Activated CD8-positive, alpha-beta memory T cell treated with anti-CD3 and anti-CD28 coated beads, Interleukin-2, amount 50 U/mL, for 4 hours (primary cell): Measurements from ENCODE around the gene EVL.

ENCODE experiments used
- DNase-seq: peaks from one replicate; pipeline ENCODE4 v3.0.0-alpha.2; 2020

The EVL gene

GRCh38 chr14:100067971-100068959, 3.0 kb downstream of the EVL start:
- DNase-seq = peak; percentile 87

DNA sequence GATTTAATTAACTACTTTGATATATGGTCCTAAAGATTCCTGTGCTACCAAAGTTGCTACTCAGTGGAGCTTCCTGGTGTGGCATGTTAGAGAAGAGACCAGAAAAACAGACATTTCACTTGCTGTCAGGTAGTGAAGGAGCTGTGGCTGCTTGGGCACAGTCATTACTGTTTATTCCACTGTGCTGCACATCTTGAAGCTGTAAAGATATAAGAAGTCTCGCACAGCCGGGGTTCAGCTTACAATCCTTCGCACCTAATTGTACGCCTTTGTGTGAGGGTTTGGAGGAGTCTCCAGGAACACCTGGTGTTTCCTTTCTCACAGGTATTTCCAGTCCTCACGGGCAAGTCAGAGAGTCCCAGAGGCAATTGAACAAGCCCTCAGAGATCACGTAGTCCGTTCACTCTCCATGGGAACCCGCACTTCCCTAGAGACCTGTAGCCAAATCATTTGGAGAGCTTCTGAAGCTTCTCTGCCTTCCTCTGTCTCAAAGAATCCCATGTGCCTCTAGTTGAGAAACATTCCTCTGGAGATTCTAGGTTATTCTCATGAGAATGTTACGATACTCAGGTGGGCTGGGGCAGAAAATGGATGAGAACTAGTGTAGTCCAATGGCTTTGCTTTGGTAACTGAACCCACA, 4.1 kb downstream of the EVL start:
- no peak for DNase-seq

DNA sequence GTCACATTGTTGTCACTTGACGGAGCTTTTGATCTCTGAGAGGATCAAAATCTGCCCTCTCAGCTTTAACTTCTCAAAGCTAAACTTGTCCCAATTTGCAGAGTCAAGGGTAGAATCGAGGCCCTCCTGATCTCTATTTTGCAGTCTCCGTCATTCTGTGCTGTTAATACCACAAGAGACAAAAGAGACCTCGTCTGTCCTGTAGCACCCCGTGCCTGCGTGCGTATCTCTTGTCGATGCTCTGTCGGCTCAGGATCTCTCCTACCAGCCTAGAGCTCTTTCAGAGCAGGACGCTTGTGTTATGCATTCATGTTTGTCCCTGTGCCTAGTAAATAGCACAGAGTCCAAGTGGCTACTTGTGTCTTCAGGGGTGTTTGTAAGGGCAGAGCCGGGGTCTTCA, 5.1 kb downstream of the EVL start:
- no peak for DNase-seq

DNA sequence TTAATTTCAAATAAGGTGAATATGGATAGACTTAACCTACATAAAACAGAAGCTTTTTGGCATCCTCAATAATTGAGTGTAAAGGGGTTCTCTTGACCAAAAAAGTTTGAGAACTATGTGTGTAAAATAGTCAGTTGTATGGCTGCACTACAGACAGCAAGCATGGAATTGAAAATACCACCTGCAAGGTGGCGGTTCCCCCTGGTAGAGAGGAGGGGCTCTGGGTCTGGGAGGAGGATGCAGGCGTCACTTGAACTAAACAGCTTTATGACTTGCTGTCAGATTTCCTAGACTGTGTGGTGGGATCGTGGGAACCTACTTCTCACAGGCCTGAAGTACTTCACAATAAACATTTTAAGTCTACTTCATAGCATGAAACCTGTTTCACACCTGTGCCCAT, 6.3 kb downstream of the EVL start:
- DNase-seq = no peak

DNA sequence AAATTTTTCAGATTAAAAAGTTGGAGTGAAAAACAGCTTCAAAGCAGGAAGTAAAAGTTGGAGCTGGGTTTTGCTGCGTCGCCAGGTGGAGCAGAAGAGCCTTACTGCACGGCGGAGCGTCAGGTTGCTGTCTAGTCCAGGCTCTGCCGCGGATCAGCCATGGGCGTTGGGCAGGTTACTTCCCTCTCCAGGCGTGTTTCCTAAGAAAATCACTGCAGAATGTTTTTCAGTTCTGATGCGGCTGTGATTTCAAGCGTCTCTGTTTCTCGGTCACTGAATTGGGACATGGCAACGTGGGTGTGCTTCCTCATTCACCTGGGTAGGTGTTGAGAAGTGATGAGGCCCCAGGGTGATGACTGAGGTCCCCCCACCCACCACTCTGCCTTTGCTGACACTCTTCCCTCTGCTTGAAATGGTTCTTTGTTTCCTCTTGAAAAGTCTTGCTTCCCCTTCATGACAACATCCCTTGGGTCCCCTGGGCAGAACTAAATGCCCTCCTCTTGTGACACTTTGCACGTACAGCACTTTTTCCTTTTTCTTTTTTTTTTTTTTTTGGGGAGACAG, 7.6 kb downstream of the EVL start:
- DNase-seq = peak; percentile 59

DNA sequence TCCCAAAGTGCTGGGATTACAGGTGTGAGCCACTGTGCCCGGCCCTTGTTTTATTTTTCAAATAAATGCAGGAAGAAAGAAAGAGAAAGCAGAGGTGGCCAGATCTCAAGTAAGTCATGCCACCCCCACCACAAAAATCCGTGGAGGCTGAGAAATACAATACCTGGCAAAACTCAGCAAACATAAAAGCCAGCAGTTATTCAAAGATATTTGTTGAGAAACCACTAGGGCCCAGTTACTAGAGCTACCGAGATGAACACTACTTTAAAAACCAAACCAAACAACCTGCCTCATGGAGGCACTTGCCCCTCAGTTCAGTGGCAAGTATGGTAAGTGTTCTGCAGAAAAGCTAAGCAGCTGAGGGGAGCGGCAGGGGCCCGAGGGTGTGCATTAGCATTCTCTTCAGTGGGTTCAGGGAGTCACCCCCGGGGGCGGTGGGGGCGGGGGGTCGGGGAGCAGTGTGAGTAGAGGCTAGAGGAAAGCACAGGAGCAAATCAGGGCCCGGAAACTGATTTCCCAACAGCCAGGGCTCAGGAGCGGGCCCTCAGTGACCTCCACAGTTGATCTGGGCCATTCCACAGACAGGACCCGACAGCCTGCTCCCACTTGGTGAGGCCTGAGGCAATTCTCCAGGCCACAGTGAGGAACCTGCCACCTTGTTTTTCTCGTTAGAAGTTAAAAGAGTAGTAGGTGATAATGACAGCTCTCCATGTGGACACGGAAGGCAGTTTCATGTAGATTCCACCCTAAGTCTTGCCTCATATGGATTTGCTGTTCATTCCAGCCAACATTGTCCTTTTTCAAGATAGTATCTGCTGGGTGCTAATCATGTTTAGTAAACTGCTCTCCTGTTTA, 8.6 kb downstream of the EVL start:
- no peak for DNase-seq

GRCh38 chr14:100074431-100075100, 9.3 kb downstream of the EVL start:
- DNase-seq = no peak

DNA sequence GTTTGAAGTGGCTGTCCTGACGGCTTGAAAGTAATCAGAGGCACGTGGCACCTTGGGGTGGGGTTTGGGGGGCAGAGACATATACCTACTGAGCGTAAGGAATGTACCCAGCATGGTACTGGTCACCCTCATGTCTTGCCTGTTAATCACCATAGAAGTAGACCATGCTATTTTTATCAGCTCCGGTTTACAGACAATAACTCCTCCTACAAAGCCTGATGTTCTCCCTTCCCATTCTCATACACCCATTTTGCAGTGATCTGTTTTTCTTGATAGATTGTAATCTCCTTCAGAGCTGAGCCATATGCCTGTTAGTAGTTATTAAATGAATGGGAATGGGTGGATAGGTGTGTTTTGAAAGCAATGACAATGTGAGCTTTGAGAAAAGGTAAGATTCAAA, 10.5 kb downstream of the EVL start:
- DNase-seq = no peak

DNA sequence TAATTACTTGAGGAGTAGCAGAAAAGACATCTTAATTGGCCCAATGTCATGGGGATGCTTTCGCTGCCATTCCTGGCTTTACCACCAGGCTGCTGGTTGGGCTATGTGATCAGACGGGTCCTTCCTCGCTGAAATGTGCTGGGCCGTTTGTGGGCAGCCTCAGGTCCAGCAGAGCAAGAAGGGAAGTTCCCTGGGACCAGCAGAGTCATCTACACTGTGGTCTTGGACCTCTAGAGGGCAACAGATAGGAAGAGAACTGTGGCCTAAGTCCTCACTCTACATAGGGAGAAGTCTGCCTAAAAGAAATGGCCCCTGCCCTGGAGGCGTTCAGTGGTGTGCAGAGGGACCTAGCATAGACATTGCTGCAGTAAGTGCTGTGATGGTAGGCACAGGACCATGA, 10.9 kb downstream of the EVL start:
- no peak for DNase-seq

DNA sequence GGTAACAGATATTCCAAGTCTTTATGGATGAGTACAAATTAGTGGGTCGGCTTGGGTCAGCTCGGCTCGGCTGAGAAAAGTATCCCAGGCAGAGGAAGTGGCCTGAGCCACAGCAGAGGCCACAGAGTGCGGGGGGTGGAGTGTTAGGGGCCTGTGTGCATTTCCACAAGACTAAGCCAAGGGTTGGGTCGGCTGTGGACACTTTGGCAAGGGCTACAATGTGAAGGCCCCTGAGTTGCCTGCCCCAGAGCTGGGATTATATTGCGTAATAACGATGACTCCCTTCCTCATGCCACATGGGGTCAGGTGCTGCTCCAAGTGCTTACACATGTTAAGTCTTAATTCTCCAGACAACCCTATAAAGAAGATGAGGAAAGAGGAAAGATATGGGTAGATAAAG, 11.4 kb downstream of the EVL start:
- no peak for DNase-seq

- DNase-seq = no peak
These were observed 12.2 kb downstream of the EVL start for GRCh38 chr14:100077441-100077840.

- DNase-seq = no peak
These were observed 13.1 kb downstream of the EVL start for GRCh38 chr14:100078216-100078803.

- peak; percentile 82 for DNase-seq
These were observed 13.9 kb downstream of the EVL start for GRCh38 chr14:100078997-100079725.

- DNase-seq = no peak
These were observed 14.4 kb downstream of the EVL start for GRCh38 chr14:100079726-100080005.

- no peak for DNase-seq
These were observed 15.0 kb downstream of the EVL start for GRCh38 chr14:100080206-100080605.

DNA sequence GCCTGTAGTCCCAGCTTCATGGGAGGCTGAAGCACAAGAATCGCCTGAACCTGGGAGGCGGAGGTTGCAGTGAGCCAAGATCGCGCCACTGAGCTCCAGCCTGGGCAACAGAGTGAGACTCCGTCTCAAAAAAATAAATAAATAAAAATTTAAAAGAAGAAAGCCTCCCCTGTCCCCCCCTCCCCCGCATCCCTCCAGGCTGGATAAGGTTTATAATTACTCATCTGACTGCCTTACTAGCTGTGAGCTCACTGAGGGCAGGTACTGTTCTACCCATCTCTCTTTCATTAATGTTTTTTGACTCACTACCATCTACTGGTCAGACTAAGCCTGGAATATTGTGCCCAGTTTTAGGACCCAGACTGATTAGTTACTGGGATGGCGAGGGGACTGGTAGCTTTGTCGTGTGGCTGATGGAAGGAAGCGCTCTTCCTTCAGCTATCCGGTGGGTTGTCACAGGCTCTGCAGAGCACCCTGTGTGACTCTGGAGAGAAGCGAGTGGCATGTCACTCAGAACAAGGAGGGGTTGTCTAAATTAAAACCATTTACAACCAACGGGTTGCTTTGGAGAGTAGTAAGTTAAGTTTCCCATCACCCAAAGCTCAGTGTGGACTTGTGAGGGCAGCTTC, 16.9 kb downstream of the EVL start:
- no peak for DNase-seq

GRCh38 chr14:100082723-100083122, 17.5 kb downstream of the EVL start:
- DNase-seq = no peak

DNA sequence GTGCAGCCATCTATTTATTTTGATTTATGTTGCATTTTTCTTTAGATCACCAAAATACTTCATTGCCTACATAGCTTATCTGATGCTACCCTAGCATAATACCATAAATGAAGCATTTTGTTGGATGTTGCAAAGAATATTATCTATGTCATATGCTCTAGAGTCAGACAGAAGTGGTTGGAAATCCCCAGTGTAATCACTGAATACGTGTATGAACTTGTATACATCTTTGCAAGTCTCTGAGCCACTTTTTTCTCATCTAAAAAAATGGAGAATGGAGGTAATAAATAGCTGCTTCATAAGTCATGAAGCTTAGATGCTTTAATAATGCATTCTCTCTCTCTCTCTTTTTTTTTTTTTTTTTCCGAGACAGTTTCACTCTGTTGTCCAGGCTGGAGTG, 18.5 kb downstream of the EVL start:
- no peak for DNase-seq

- no peak for DNase-seq
These were observed 19.4 kb downstream of the EVL start for GRCh38 chr14:100084591-100084990.

DNA sequence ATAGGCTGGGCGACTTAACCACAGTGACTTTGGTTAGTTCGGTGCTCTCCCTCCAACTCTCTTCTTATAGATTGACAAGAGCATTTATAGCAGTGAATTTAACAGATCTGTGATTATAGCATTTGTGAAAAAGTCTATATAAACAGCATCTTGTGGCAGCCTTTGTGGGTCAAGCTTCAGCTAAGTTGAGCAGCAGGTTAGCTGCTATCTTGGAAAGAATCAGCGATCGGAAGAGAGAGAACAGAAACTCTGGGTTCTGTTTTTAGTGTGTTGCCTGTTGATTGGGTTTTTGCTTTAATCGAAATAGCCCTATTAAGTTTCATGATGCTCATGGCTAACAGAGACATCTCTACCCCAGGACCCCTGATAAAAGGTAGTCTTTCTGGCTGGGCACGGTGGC, 20.2 kb downstream of the EVL start:
- DNase-seq = no peak

DNA sequence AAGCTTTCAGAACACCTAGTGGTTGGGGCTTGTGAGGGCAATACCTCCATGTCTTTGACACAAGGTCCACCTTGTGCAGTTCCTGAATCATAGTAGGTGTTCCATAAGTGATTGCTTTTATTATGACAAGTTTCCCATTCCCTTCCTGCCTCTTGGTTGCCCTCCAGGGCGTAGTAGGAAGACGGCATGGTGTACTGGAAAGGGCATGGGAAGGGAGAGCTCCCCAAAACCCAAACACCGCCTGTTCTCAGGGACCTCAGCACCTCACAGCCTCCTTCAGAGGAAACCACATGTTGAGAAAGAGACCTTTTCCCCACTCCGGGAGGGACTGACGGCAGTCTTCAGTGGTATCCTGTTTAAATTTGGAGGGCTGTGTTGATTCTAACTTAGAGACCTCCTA, 21.1 kb downstream of the EVL start:
- no peak for DNase-seq
